ENCODE measurements around the gene EIPR1. TPM values are rescaled to one million over a fixed set of nuclear protein-coding genes. Genes with fewer than 3 reads are reported as not detected.

Gene EIPR1
- polyA plus RNA-seq, 1 experiment: 49.2 TPM

- Histone ChIP-seq H3K27me3 (ENCODE audit: control insufficient read depth, insufficient read depth, low read length) (no peaks in the 10 kb centered on the region), H3K36me3 (ENCODE audit: control insufficient read depth, insufficient read depth, low read length) (no peaks in the 10 kb centered on the region), H3K4me3 (ENCODE audit: low read depth, low read length) (no peak overlapping the region)
- TF ChIP-seq CTCF (IDR thresholded peaks at IDR 0.05; ENCODE audit: insufficient read depth, low read depth, low read length): no peak
- DNase-seq (ENCODE audit: low read depth): no peak
- POLR2A ChIA-PET: no interaction called here
- CTCF ChIA-PET: interaction anchor here (1.1 kb wide), 1 partner anchor 159 kb away, joined by 3 read pairs; no protein-coding TSS in a partner anchor
These were observed 79.4 kb downstream of the EIPR1 start for GRCh38 chr2:3298191-3298590.

- POLR2A ChIA-PET: no interaction called here
- no peak for DNase-seq (ENCODE audit: low read depth)
- Histone ChIP-seq H3K27me3 (ENCODE audit: control insufficient read depth, insufficient read depth, low read length) (no peaks in the 10 kb centered on the region), H3K36me3 (ENCODE audit: control insufficient read depth, insufficient read depth, low read length) (no peaks in the 10 kb centered on the region), H3K4me3 (ENCODE audit: low read depth, low read length) (no peak overlapping the region)
- CTCF ChIA-PET: no interaction called here
- no peak for TF ChIP-seq CTCF (IDR thresholded peaks at IDR 0.05; ENCODE audit: insufficient read depth, low read depth, low read length)
These were observed 80.1 kb downstream of the EIPR1 start for GRCh38 chr2:3297523-3297922.

- H3K4me3 ChIP-seq (ENCODE audit: low read depth, low read length): no peak overlapping the region
- ChIA-PET POLR2A (no interaction called here), CTCF (no interaction called here)
- H3K27me3 ChIP-seq (ENCODE audit: control insufficient read depth, insufficient read depth, low read length): no peaks in the 10 kb centered on the region
- no peaks in the 10 kb centered on the region for H3K36me3 ChIP-seq (ENCODE audit: control insufficient read depth, insufficient read depth, low read length)
- no peak for DNase-seq (ENCODE audit: low read depth)
- TF ChIP-seq CTCF (IDR thresholded peaks at IDR 0.05; ENCODE audit: insufficient read depth, low read depth, low read length): no peak
These were observed 81.2 kb downstream of the EIPR1 start for GRCh38 chr2:3296182-3296972.

- CTCF ChIA-PET: no interaction called here
- DNase-seq (ENCODE audit: low read depth): no peak
- H3K27me3 ChIP-seq (ENCODE audit: control insufficient read depth, insufficient read depth, low read length): no peaks in the 10 kb centered on the region
- H3K4me3 ChIP-seq (ENCODE audit: low read depth, low read length): no peak overlapping the region
- POLR2A ChIA-PET: no interaction called here
- no peaks in the 10 kb centered on the region for H3K36me3 ChIP-seq (ENCODE audit: control insufficient read depth, insufficient read depth, low read length)
- TF ChIP-seq CTCF (IDR thresholded peaks at IDR 0.05; ENCODE audit: insufficient read depth, low read depth, low read length): no peak
These were observed 83.1 kb downstream of the EIPR1 start for GRCh38 chr2:3294493-3294892.

GRCh38 chr2:3294069-3294468 is 83.5 kb downstream of the EIPR1 start:
- TF ChIP-seq CTCF (IDR thresholded peaks at IDR 0.05; ENCODE audit: insufficient read depth, low read depth, low read length): no peak
- Histone ChIP-seq H3K4me3 (ENCODE audit: low read depth, low read length) (no peak overlapping the region), H3K27me3 (ENCODE audit: control insufficient read depth, insufficient read depth, low read length) (no peaks in the 10 kb centered on the region), H3K36me3 (ENCODE audit: control insufficient read depth, insufficient read depth, low read length) (no peaks in the 10 kb centered on the region)
- POLR2A ChIA-PET: no interaction called here
- CTCF ChIA-PET: no interaction called here
- DNase-seq (ENCODE audit: low read depth): no peak
